ENCODE results near the gene MED27. TPM values are rescaled to one million over a fixed set of nuclear protein-coding genes. Genes with fewer than 3 reads are reported as not detected.

Gene MED27
- total and polyA plus RNA-seq, 10 of the 15 experiments (the other 5 are each of a cell fraction or from before 2014, with no cell fraction given): 20.3 to 50.3 (median 35.5) TPM

GRCh38 chr9:131963072-131964030 is 116.3 kb downstream of the MED27 start:
- Histone ChIP-seq H3K9ac (ENCODE audit: control insufficient read depth, insufficient read depth, low read length) (no peak overlapping the region), H3K27me3 (replicated peaks in 1 of 2; ENCODE audit: control insufficient read depth in 2 of 2, insufficient read depth in 2 of 2, low read length in 1 of 2) (no peaks in the 10 kb centered on the region), H3K9me3 (replicated peaks; ENCODE audit: control insufficient read depth, insufficient read depth, low read length) (no peaks in the 10 kb centered on the region), H3K36me3 (ENCODE audit: control insufficient read depth in 2 of 2, insufficient read depth in 2 of 2, low read length in 1 of 2) (no peaks in the 10 kb centered on the region), H3K4me3 (no peak overlapping the region), H3K79me2 (ENCODE audit: control insufficient read depth, insufficient read depth, low read length) (no peaks in the 10 kb centered on the region), H2AFZ (ENCODE audit: control insufficient read depth, low read depth, low read length) (no peak overlapping the region), H3K4me2 (ENCODE audit: control insufficient read depth, insufficient read depth) (no peak overlapping the region), H3K4me1 (ENCODE audit: control insufficient read depth, insufficient read depth, low read length) (no peaks in the 10 kb centered on the region), H3K27ac (ENCODE audit: control insufficient read depth, insufficient read depth) (no peak overlapping the region), H4K20me1 (ENCODE audit: control insufficient read depth, insufficient read depth) (no peaks in the 10 kb centered on the region)
- no peak for DNase-seq (ENCODE audit: low read depth, low spot score)
- TF ChIP-seq CUX1 (IDR thresholded peaks at IDR 0.05; ENCODE audit: insufficient replicate concordance, low read depth, low read length): no peak
- no peak for TF ChIP-seq ZBED1 (IDR thresholded peaks at IDR 0.05; ENCODE audit: borderline replicate concordance)
- no peak for TF ChIP-seq ZNF207 (IDR thresholded peaks at IDR 0.05; ENCODE audit: borderline replicate concordance)
- no peak for TF ChIP-seq ESRRA (IDR thresholded peaks at IDR 0.05; ENCODE audit: low read length)
- no peak for TF ChIP-seq TCF12 (IDR thresholded peaks at IDR 0.05; ENCODE audit: low read depth, low read length)
- no peak for TF ChIP-seq CBFB (IDR thresholded peaks at IDR 0.05; ENCODE audit: low read depth)
- TF ChIP-seq NR2C1 (IDR thresholded peaks at IDR 0.05): no peak
- TF ChIP-seq ZNF622 (IDR thresholded peaks at IDR 0.05): no peak
- TF ChIP-seq ZZZ3 (IDR thresholded peaks at IDR 0.05; ENCODE audit: control insufficient read depth, insufficient read length, low read depth): no peak
- TF ChIP-seq ZBTB4 (CRISPR knock-in tag; IDR thresholded peaks at IDR 0.05): no peak
- no peak for TF ChIP-seq KAT2A (conservative IDR thresholded peaks at IDR 0.05; ENCODE audit: control insufficient read depth, low read depth, low read length)
- intact Hi-C loops (cut with micrococcal nuclease; ENCODE audit: unreplicated experiment): no loop called here
- in situ Hi-C loops (cut with MboI): no loop called here
- ChIA-PET RAD21 (ENCODE audit: unreplicated experiment) (interaction anchor here (0.5 kb wide), 1 partner anchor 244 kb away, joined by 3 read pairs; no protein-coding TSS in a partner anchor), CTCF (no interaction called here), SMC1A (ENCODE audit: uncharacterized antibody, unreplicated experiment) (interaction anchor here (1.4 kb wide), 1 partner anchor 11 kb away, joined by 3 read pairs; no protein-coding TSS in a partner anchor), POLR2A (no interaction called here)
- no peak for FAIRE-seq
- 99% methylated on average over 12 of the region's 12 CpGs for WGBS (ENCODE audit: insufficient coverage, insufficient replicate concordance, low lambda C conversion rate, missing lambda C conversion rate)
- no TSS peak for BruUV-seq (replicated peaks)
- no peak for ATAC-seq
